Measurements from ENCODE around the gene HES1. TPM values are rescaled to one million over a fixed set of nuclear protein-coding genes. Genes with fewer than 3 reads are reported as not detected.

Gene HES1, protein sequence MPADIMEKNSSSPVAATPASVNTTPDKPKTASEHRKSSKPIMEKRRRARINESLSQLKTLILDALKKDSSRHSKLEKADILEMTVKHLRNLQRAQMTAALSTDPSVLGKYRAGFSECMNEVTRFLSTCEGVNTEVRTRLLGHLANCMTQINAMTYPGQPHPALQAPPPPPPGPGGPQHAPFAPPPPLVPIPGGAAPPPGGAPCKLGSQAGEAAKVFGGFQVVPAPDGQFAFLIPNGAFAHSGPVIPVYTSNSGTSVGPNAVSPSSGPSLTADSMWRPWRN
- 23.1 TPM for total RNA-seq

DNA sequence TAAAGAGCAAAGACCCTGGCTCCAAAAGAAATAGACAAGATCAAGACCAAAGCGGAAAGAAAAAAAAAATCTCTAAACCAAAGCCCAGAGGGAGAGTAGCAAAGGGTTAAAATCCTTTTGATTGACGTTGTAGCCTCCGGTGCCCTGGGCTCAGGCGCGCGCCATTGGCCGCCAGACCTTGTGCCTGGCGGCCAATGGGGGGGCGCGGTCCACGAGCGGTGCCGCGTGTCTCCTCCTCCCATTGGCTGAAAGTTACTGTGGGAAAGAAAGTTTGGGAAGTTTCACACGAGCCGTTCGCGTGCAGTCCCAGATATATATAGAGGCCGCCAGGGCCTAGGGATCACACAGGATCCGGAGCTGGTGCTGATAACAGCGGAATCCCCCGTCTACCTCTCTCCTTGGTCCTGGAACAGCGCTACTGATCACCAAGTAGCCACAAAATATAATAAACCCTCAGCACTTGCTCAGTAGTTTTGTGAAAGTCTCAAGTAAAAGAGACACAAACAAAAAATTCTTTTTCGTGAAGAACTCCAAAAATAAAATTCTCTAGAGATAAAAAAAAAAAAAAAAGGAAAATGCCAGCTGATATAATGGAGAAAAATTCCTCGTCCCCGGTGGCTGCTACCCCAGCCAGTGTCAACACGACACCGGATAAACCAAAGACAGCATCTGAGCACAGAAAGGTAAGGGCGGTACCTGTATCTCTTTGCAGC, at the start of gene HES1:
TSS of gene HES1 (plus strand) at position 343 of the 713 bp plus-strand sequence. CDS start at position 576, 233 bp downstream.

Small RNAs within 50 kb of the gene (small RNA-seq; reads per million reads assigned to genes)
- not detected for gene RN7SL215P

Other genes with a start within 250 kb of the HES1 start
- gene CPN2, start 215.2 kb downstream of the HES1 start, total RNA-seq = not detected
- not detected for gene LRRC15, start 233.6 kb downstream of the HES1 start, total RNA-seq